GM12878 (cell line): ENCODE measurements around the gene GREB1.

Experiments used
- BHLHE40 ChIP-seq, 2 experiments: fragments of 450-650 bp in 1 of 2; IDR thresholded peaks; 2 replicates each; pipeline ENCODE4 v1.6.1; 2011 to 2017; ENCODE audit warnings: low read depth in 2 of 2, borderline replicate concordance in 1 of 2, improper control_type of control experiment in 1 of 2, low read length in 1 of 2, mild to moderate bottlenecking in 1 of 2
- BRCA1 ChIP-seq: IDR thresholded peaks from 2 replicates; pipeline ENCODE4 v1.6.1; 2011; ENCODE audit warnings: low read depth, low read length, improper control_type of control experiment
- EGR1 ChIP-seq, 2 experiments: IDR thresholded peaks; 1 replicate in 1 of 2; 2 replicates in 1 of 2; pipeline ENCODE4 v1.6.1; 2011 to 2012; ENCODE audit warnings: low read depth in 2 of 2, low read length in 2 of 2, borderline replicate concordance in 1 of 2, mild to moderate bottlenecking in 1 of 2, moderate library complexity in 1 of 2
- EP300 ChIP-seq, 2 experiments: fragments of 150-350 bp in 1 of 2; IDR thresholded peaks; 2 replicates each; pipeline ENCODE4 v1.6.1; 2011 to 2012; ENCODE audit warnings: low read depth in 2 of 2, low read length in 2 of 2, borderline replicate concordance in 1 of 2, improper control_type of control experiment in 1 of 2, inconsistent platforms in 1 of 2; ENCODE audit not compliant: control insufficient read depth in 1 of 2
- FOXM1 ChIP-seq: IDR thresholded peaks from 2 replicates; pipeline ENCODE4 v1.6.1; 2012; ENCODE audit warnings: low read depth, mild to moderate bottlenecking, inconsistent platforms, low read length, moderate library complexity
- HDGF ChIP-seq: fragments of 450-650 bp; IDR thresholded peaks from 2 replicates; pipeline ENCODE4 v1.6.1; 2016; ENCODE audit warnings: antibody characterized with exemption
- MXI1 ChIP-seq: fragments of 150-350 bp; IDR thresholded peaks from 2 replicates; pipeline ENCODE4 v1.6.1; 2011; ENCODE audit warnings: low read depth, mild to moderate bottlenecking, inconsistent platforms, low read length, improper control_type of control experiment
- RAD21 ChIP-seq: IDR thresholded peaks from 2 replicates; pipeline ENCODE4 v1.6.1; 2011; ENCODE audit warnings: mild to moderate bottlenecking, low read depth, low read length, moderate library complexity; ENCODE audit not compliant: insufficient read depth
- SP1 ChIP-seq: IDR thresholded peaks from one replicate; pipeline ENCODE4 v1.6.1; 2011; ENCODE audit warnings: low read depth, low read length
- ZNF384 ChIP-seq: IDR thresholded peaks from 2 replicates; pipeline ENCODE4 v1.6.1; 2012; ENCODE audit warnings: low read depth, mild to moderate bottlenecking, low read length, improper control_type of control experiment, borderline replicate concordance
- TF ChIP-seq, protein P1 (sequence below), 3 experiments: IDR thresholded peaks in 2 of 3; conservative IDR thresholded peaks in 1 of 3; 2 replicates each; pipeline ENCODE4 v1.5.1; 2011; ENCODE audit warnings: low read depth in 3 of 3, low read length in 3 of 3, mild to moderate bottlenecking in 3 of 3, control low read depth in 2 of 3, moderate library complexity in 2 of 3, inconsistent platforms in 1 of 3, mixed read lengths in 1 of 3; ENCODE audit not compliant: control insufficient read depth in 2 of 3, insufficient read depth in 1 of 3; ENCODE audit errors: extremely low read depth in 1 of 3

DNA sequence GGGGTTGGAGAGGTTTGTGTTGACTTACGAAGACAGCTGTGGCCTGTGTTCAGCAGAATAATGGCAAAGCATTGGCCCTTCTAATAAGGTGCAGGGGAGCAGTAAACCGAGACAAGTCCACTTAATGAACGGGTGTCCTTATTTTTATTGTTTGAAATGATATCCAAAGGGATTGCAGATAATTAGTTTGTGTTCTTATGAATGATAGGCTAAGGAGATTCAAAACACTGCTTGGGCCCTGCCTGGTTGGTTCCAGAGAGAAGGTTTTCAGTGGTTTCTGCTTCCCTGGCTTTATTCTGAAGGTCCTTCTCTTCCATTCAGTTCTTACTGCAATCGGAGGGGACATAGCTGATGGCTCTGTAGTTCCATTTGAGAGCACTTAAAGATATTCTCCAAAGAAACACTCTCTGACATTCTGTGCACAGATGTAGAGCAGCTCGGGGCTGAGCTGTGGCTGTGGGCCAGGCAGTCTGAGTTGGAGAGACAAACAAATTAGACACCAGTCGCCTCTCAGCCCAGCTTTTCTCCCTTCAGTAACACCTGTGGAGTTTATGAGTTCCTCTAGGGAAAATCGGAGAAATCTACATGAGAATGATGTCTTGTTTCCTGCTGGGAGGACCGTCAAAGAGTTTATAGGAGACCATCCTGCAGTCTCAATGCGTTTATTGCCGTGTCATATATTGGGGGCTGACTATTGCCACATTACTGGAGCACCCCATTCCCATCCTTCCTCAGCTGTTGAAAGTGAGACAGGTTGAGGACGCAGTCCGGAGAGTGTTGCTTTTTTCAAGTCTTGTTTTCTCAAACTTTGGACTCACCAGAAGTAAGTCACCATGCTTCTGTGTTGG, 6.5 kb downstream of the GREB1 start:
- TF ChIP-seq ZNF384 (no peak), FOXM1 (no peak), BRCA1 (no peak), HDGF (no peak), EP300 (IDR thresholded peaks at IDR 0.05; ENCODE audit: borderline replicate concordance in 1 of 2, control insufficient read depth in 1 of 2, low read depth in 2 of 2, low read length in 2 of 2) (no peak), EGR1 (IDR thresholded peaks at IDR 0.05; ENCODE audit: borderline replicate concordance in 1 of 2, low read depth in 2 of 2, low read length in 2 of 2) (no peak), SP1 (no peak), BHLHE40 (IDR thresholded peaks at IDR 0.05; ENCODE audit: borderline replicate concordance in 1 of 2, low read depth in 2 of 2, low read length in 1 of 2) (no peak), MXI1 (no peak), RAD21 (no peak)
- TF ChIP-seq, protein P1, sequence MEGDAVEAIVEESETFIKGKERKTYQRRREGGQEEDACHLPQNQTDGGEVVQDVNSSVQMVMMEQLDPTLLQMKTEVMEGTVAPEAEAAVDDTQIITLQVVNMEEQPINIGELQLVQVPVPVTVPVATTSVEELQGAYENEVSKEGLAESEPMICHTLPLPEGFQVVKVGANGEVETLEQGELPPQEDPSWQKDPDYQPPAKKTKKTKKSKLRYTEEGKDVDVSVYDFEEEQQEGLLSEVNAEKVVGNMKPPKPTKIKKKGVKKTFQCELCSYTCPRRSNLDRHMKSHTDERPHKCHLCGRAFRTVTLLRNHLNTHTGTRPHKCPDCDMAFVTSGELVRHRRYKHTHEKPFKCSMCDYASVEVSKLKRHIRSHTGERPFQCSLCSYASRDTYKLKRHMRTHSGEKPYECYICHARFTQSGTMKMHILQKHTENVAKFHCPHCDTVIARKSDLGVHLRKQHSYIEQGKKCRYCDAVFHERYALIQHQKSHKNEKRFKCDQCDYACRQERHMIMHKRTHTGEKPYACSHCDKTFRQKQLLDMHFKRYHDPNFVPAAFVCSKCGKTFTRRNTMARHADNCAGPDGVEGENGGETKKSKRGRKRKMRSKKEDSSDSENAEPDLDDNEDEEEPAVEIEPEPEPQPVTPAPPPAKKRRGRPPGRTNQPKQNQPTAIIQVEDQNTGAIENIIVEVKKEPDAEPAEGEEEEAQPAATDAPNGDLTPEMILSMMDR (IDR thresholded peaks at IDR 0.05 in 2 of 3, conservative IDR thresholded peaks at IDR 0.05 in 1 of 3; ENCODE audit: control insufficient read depth in 2 of 3, extremely low read depth in 1 of 3, insufficient read depth in 1 of 3, low read depth in 3 of 3, low read length in 3 of 3), result no peak
